Activated CD4-positive, alpha-beta T cell treated with anti-CD3 and anti-CD28 coated beads for 36 hours (primary cell): ENCODE measurements around the gene NMNAT1. TPM values are rescaled to one million over a fixed set of nuclear protein-coding genes. Genes with fewer than 3 reads are reported as not detected.

Experiments used
- ATAC-seq: fragments of 200-7000 bp; cut with Tn5 transposase; one replicate; pipeline ENCODE4 v1.10.0; 2021; ENCODE audit warnings: mild to moderate bottlenecking, moderate library complexity
- CTCF ChIA-PET: fragments of 350-600 bp; sonication (Branson Sonifier 250); formaldehyde crosslinking; loops from one replicate; lab custom pipeline; 2021; ENCODE audit warnings: antibody characterized with exemption; lab: Charles Lee
- POLR2A ChIA-PET: fragments of 350-600 bp; sonication (Branson Sonifier 250); formaldehyde crosslinking; loops from one replicate; lab custom pipeline; 2021; ENCODE audit warnings: antibody characterized with exemption, inconsistent platforms; lab: Charles Lee
- DNase-seq: peaks from one replicate; pipeline ENCODE4 v3.0.0-alpha.2; 2020
- H3K27ac Mint-ChIP-seq: one replicate; pipeline ENCODE4 v1.8.0; 2021; ENCODE audit warnings: mixed read lengths
- H3K27me3 Mint-ChIP-seq: one replicate; pipeline ENCODE4 v1.8.0; 2021; ENCODE audit warnings: mixed read lengths
- H3K36me3 Mint-ChIP-seq: one replicate; pipeline ENCODE4 v1.8.0; 2021; ENCODE audit warnings: low read depth, mixed read lengths
- H3K4me1 Mint-ChIP-seq: one replicate; pipeline ENCODE4 v1.8.0; 2021; ENCODE audit warnings: mixed read lengths
- H3K4me3 Mint-ChIP-seq: one replicate; pipeline ENCODE4 v1.8.0; 2021; ENCODE audit warnings: mild to moderate bottlenecking, moderate library complexity, mixed read lengths
- H3K9me3 Mint-ChIP-seq: one replicate; pipeline ENCODE4 v1.8.0; 2021; ENCODE audit warnings: low read depth, mixed read lengths
- intact Hi-C, 2 experiments: fragments of 100-400 bp; cut with DNase I in 1 of 2; cut with micrococcal nuclease in 1 of 2; formaldehyde crosslinking; loops; one replicate each; pipeline versions ENCODE4 v1.14.2 to v1.15.1; 2022 to 2024; cut with DNase I, micrococcal nuclease
- total RNA-seq, 2 experiments: library from RNA; stranded (reverse); gene quantifications; one replicate each; pipeline ENCODE4 v1.2.3, GENCODE V29; 2021

Gene NMNAT1
- total RNA-seq, 2 experiments from 2014 or later: 7.3 to 8.5 TPM

- CTCF ChIA-PET: interaction anchor here (1.1 kb wide), 1 partner anchor 52 kb away, joined by 3 read pairs; no protein-coding TSS in a partner anchor
- no peak overlapping the region for H3K4me3 Mint-ChIP-seq
- peaks cover 9% of the 10 kb centered on the region for H3K4me1 Mint-ChIP-seq
- ATAC-seq: no peak
- H3K27ac Mint-ChIP-seq: no peak overlapping the region
- no peaks in the 10 kb centered on the region for H3K36me3 Mint-ChIP-seq
- H3K27me3 Mint-ChIP-seq: no peaks in the 10 kb centered on the region
- no peak for DNase-seq
- no peaks in the 10 kb centered on the region for H3K9me3 Mint-ChIP-seq
- intact Hi-C loops: no loop called here
- POLR2A ChIA-PET: no interaction called here
Measured at GRCh38 chr1:9920606-9921005, 22.7 kb upstream of the NMNAT1 start.

- H3K4me3 Mint-ChIP-seq: no peak overlapping the region
- H3K4me1 Mint-ChIP-seq: peaks cover 9% of the 10 kb centered on the region
- no peaks in the 10 kb centered on the region for H3K9me3 Mint-ChIP-seq
- ChIA-PET POLR2A (no interaction called here), CTCF (no interaction called here)
- intact Hi-C loops: no loop called here
- H3K36me3 Mint-ChIP-seq: no peaks in the 10 kb centered on the region
- DNase-seq (no peak), ATAC-seq (no peak)
- H3K27ac Mint-ChIP-seq: no peak overlapping the region
- no peaks in the 10 kb centered on the region for H3K27me3 Mint-ChIP-seq
Measured at GRCh38 chr1:9922342-9922741, 20.9 kb upstream of the NMNAT1 start.

- Mint-ChIP-seq H3K36me3 (peaks cover 17% of the 10 kb centered on the region), H3K27me3 (no peaks in the 10 kb centered on the region), H3K27ac (no peak overlapping the region), H3K4me3 (no peak overlapping the region), H3K4me1 (no peaks in the 10 kb centered on the region), H3K9me3 (no peaks in the 10 kb centered on the region)
- intact Hi-C loops: no loop called here
- ChIA-PET POLR2A (no interaction called here), CTCF (interaction anchor here (0.6 kb wide), 2 partner anchors 269 to 698 kb away, joined by 3 read pairs; no protein-coding TSS in a partner anchor)
- no peak for DNase-seq
- no peak for ATAC-seq
Measured at GRCh38 chr1:9927259-9927658, 16.0 kb upstream of the NMNAT1 start.

- Mint-ChIP-seq H3K9me3 (no peaks in the 10 kb centered on the region), H3K4me1 (no peaks in the 10 kb centered on the region), H3K27ac (no peak overlapping the region), H3K27me3 (no peaks in the 10 kb centered on the region), H3K4me3 (no peak overlapping the region), H3K36me3 (peaks cover 29% of the 10 kb centered on the region)
- ChIA-PET CTCF (interaction anchor here (1.3 to 1.5 kb wide), 3 partner anchors 12 to 20 kb away, joined by 3 to 6 read pairs (median 3); partner anchors contain the start of genes LZIC and NMNAT1), POLR2A (no interaction called here)
- ATAC-seq: no peak
- DNase-seq: no peak
- intact Hi-C loops: no loop called here
Measured at GRCh38 chr1:9929431-9930385, 13.6 kb upstream of the NMNAT1 start.

- CTCF ChIA-PET: interaction anchor here (0.7 to 2.0 kb wide), 11 partner anchors 8 to 74 kb away, joined by 3 to 11 read pairs (median 4); partner anchors contain the start of gene CTNNBIP1
- peaks cover 6% of the 10 kb centered on the region for H3K36me3 Mint-ChIP-seq
- intact Hi-C loops: loop anchor here (1.0 to 5.0 kb wide), 9 partner anchors 40 to 514 kb away; partner anchors contain the start of genes CLSTN1 (in 1 of the 2) and UBE4B (in 1 of the 2)
- POLR2A ChIA-PET: no interaction called here
- DNase-seq (peak; percentile 30), ATAC-seq (peak; percentile 50)
- H3K4me1 Mint-ChIP-seq: peaks cover 18% of the 10 kb centered on the region
- no peaks in the 10 kb centered on the region for H3K9me3 Mint-ChIP-seq
- H3K27ac Mint-ChIP-seq: peak overlapping the region; percentile 98
- peak overlapping the region; percentile 96 for H3K4me3 Mint-ChIP-seq
- H3K27me3 Mint-ChIP-seq: no peaks in the 10 kb centered on the region
Measured at GRCh38 chr1:9942399-9942938, 806 bp upstream of the NMNAT1 start.

- no peak overlapping the region for H3K4me3 Mint-ChIP-seq
- intact Hi-C loops: no loop called here
- peaks cover 4% of the 10 kb centered on the region for H3K36me3 Mint-ChIP-seq
- ATAC-seq (no peak), DNase-seq (no peak)
- peaks cover 23% of the 10 kb centered on the region for H3K4me1 Mint-ChIP-seq
- H3K27ac Mint-ChIP-seq: no peak overlapping the region
- no peaks in the 10 kb centered on the region for H3K27me3 Mint-ChIP-seq
- H3K9me3 Mint-ChIP-seq: no peaks in the 10 kb centered on the region
- ChIA-PET POLR2A (interaction anchor here (0.7 kb wide), 1 partner anchor 39 kb away, joined by 5 read pairs; no protein-coding TSS in a partner anchor), CTCF (no interaction called here)
Measured at GRCh38 chr1:9946315-9946714, 3.0 kb downstream of the NMNAT1 start.

GRCh38 chr1:9957726-9958125, 14.5 kb downstream of the NMNAT1 start:
- POLR2A ChIA-PET: no interaction called here
- Mint-ChIP-seq H3K9me3 (no peaks in the 10 kb centered on the region), H3K27me3 (no peaks in the 10 kb centered on the region), H3K27ac (no peak overlapping the region), H3K4me1 (no peaks in the 10 kb centered on the region), H3K4me3 (no peak overlapping the region), H3K36me3 (no peaks in the 10 kb centered on the region)
- DNase-seq (no peak), ATAC-seq (no peak)
- intact Hi-C loops: loop anchor here in 1 of 2 experiments (10.0 kb wide), 1 partner anchor 197 kb away; no protein-coding TSS in a partner anchor
- CTCF ChIA-PET: interaction anchor here (1.1 kb wide), 1 partner anchor 341 kb away, joined by 4 read pairs; no protein-coding TSS in a partner anchor

- Mint-ChIP-seq H3K36me3 (no peaks in the 10 kb centered on the region), H3K4me3 (no peak overlapping the region), H3K27me3 (no peaks in the 10 kb centered on the region), H3K27ac (no peak overlapping the region), H3K4me1 (no peaks in the 10 kb centered on the region), H3K9me3 (no peaks in the 10 kb centered on the region)
- ChIA-PET CTCF (no interaction called here), POLR2A (no interaction called here)
- ATAC-seq: no peak
- DNase-seq: no peak
- intact Hi-C loops: no loop called here
Measured at GRCh38 chr1:9960011-9960410, 16.7 kb downstream of the NMNAT1 start.

GRCh38 chr1:9960706-9961562, 17.7 kb downstream of the NMNAT1 start:
- Mint-ChIP-seq H3K4me3 (no peak overlapping the region), H3K4me1 (no peaks in the 10 kb centered on the region), H3K27ac (no peak overlapping the region), H3K27me3 (no peaks in the 10 kb centered on the region), H3K36me3 (no peaks in the 10 kb centered on the region), H3K9me3 (no peaks in the 10 kb centered on the region)
- no peak for DNase-seq
- ChIA-PET CTCF (interaction anchor here (1.3 kb wide), 1 partner anchor 11 kb away, joined by 9 read pairs; no protein-coding TSS in a partner anchor), POLR2A (no interaction called here)
- intact Hi-C loops: no loop called here
- no peak for ATAC-seq

GRCh38 chr1:9984253-9984652, 41.0 kb downstream of the NMNAT1 start:
- CTCF ChIA-PET: no interaction called here
- intact Hi-C loops: no loop called here
- Mint-ChIP-seq H3K4me1 (no peaks in the 10 kb centered on the region), H3K27ac (no peak overlapping the region), H3K9me3 (no peaks in the 10 kb centered on the region), H3K36me3 (peaks cover 13% of the 10 kb centered on the region), H3K4me3 (no peak overlapping the region), H3K27me3 (no peaks in the 10 kb centered on the region)
- DNase-seq (no peak), ATAC-seq (no peak)
- POLR2A ChIA-PET: no interaction called here

GRCh38 chr1:9985001-9985400, 41.7 kb downstream of the NMNAT1 start:
- Mint-ChIP-seq H3K27me3 (no peaks in the 10 kb centered on the region), H3K4me1 (no peaks in the 10 kb centered on the region), H3K4me3 (no peak overlapping the region), H3K36me3 (peaks cover 13% of the 10 kb centered on the region), H3K9me3 (no peaks in the 10 kb centered on the region), H3K27ac (no peak overlapping the region)
- CTCF ChIA-PET: no interaction called here
- ATAC-seq (no peak), DNase-seq (no peak)
- intact Hi-C loops: no loop called here
- POLR2A ChIA-PET: no interaction called here
